Ishikawa (cell line): ENCODE data around the gene SIRT2.

Experiments used
- CREB1 ChIP-seq: IDR thresholded peaks from 2 replicates; pipeline ENCODE4 v1.6.1; 2012; ENCODE audit warnings: low read depth
- EGR1 ChIP-seq: IDR thresholded peaks from 2 replicates; pipeline ENCODE4 v1.6.1; 2012
- EP300 ChIP-seq: IDR thresholded peaks from 2 replicates; pipeline ENCODE4 v1.6.1; 2012; ENCODE audit warnings: borderline replicate concordance
- FOXM1 ChIP-seq: IDR thresholded peaks from 2 replicates; pipeline ENCODE4 v1.6.1; 2012; ENCODE audit warnings: low read depth, borderline replicate concordance
- MAX ChIP-seq: IDR thresholded peaks from 2 replicates; pipeline ENCODE4 v1.6.1; 2012
- NFIC ChIP-seq: IDR thresholded peaks from 2 replicates; pipeline ENCODE4 v1.6.1; 2012
- RAD21 ChIP-seq: IDR thresholded peaks from 2 replicates; pipeline ENCODE4 v1.6.1; 2012; ENCODE audit warnings: low read depth
- TAF1 ChIP-seq: IDR thresholded peaks from 2 replicates; pipeline ENCODE4 v1.6.1; 2012; ENCODE audit warnings: low read depth, mild to moderate bottlenecking
- TCF12 ChIP-seq: IDR thresholded peaks from 2 replicates; pipeline ENCODE4 v1.6.1; 2012; ENCODE audit warnings: low read depth
- TEAD4 ChIP-seq: IDR thresholded peaks from 2 replicates; pipeline ENCODE4 v1.6.1; 2012
- USF1 ChIP-seq: IDR thresholded peaks from 2 replicates; pipeline ENCODE4 v1.6.1; 2012
- YY1 ChIP-seq: IDR thresholded peaks from 2 replicates; pipeline ENCODE4 v1.6.1; 2012; ENCODE audit warnings: low read depth
- TF ChIP-seq, protein P1 (sequence below): IDR thresholded peaks from 2 replicates; pipeline ENCODE4 v1.6.1; 2012; ENCODE audit warnings: low read depth, mild to moderate bottlenecking

- no peak for TF ChIP-seq EGR1
- no peak for TF ChIP-seq CREB1
- no peak for TF ChIP-seq USF1
- TF ChIP-seq EP300, result no peak
- TF ChIP-seq FOXM1, result no peak
- TF ChIP-seq TCF12, result no peak
- no peak for TF ChIP-seq MAX
- TF ChIP-seq TEAD4, result no peak
- TF ChIP-seq NFIC, result no peak
- no peak for TF ChIP-seq TAF1
- TF ChIP-seq YY1, result no peak
- TF ChIP-seq, protein P1, sequence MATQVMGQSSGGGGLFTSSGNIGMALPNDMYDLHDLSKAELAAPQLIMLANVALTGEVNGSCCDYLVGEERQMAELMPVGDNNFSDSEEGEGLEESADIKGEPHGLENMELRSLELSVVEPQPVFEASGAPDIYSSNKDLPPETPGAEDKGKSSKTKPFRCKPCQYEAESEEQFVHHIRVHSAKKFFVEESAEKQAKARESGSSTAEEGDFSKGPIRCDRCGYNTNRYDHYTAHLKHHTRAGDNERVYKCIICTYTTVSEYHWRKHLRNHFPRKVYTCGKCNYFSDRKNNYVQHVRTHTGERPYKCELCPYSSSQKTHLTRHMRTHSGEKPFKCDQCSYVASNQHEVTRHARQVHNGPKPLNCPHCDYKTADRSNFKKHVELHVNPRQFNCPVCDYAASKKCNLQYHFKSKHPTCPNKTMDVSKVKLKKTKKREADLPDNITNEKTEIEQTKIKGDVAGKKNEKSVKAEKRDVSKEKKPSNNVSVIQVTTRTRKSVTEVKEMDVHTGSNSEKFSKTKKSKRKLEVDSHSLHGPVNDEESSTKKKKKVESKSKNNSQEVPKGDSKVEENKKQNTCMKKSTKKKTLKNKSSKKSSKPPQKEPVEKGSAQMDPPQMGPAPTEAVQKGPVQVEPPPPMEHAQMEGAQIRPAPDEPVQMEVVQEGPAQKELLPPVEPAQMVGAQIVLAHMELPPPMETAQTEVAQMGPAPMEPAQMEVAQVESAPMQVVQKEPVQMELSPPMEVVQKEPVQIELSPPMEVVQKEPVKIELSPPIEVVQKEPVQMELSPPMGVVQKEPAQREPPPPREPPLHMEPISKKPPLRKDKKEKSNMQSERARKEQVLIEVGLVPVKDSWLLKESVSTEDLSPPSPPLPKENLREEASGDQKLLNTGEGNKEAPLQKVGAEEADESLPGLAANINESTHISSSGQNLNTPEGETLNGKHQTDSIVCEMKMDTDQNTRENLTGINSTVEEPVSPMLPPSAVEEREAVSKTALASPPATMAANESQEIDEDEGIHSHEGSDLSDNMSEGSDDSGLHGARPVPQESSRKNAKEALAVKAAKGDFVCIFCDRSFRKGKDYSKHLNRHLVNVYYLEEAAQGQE, result no peak
- no peak for TF ChIP-seq RAD21
Observed at GRCh38 chr19:38922482-38922881, 23.1 kb upstream of the SIRT2 start.
